Adrenal gland (tissue), 12 donors: ENCODE data around the gene POLR2C. TPM values are rescaled to one million over a fixed set of nuclear protein-coding genes. Genes with fewer than 3 reads are reported as not detected.
"Not testable (repeated sequence)": the region's sequence is repeated elsewhere in the genome, so short reads cannot be mapped to it uniquely, and the experiment has no call there.

ENCODE experiments used
- DNase-seq, 7 donors: peaks; one replicate each; pipeline ENCODE4 v3.0.0-alpha.2; 2019 to 2020
- H3K27ac ChIP-seq, 5 donors: fragments of 200-600 bp; sonication (generic) in 4 of 5; 1 replicate in 3 of 5; 2 replicates in 2 of 5; pipeline versions ENCODE4 v1.5.1 to v1.8.0; 2016 to 2020; ENCODE audit warnings: mild to moderate bottlenecking in 1 of 5
- H3K27me3 ChIP-seq: fragments of 200-600 bp; 2 replicates; pipeline ENCODE4 v1.8.0; 2021
- H3K36me3 ChIP-seq, 2 donors: fragments of 200-600 bp; replicated peaks in 1 of 2; 1 replicate in 1 of 2; 2 replicates in 1 of 2; pipeline versions ENCODE4 v1.5.1 to v1.8.0; 2018 to 2022
- H3K4me1 ChIP-seq, 2 donors: fragments of 200-600 bp; replicated peaks in 1 of 2; 1 replicate in 1 of 2; 2 replicates in 1 of 2; pipeline versions ENCODE4 v1.5.1 to v1.8.0; 2018 to 2021
- H3K4me3 ChIP-seq, 4 donors: fragments of 200-600 bp; sonication (generic) in 3 of 4; one replicate each; pipeline ENCODE4 v1.5.1; 2016 to 2018
- H3K9me3 ChIP-seq, 3 donors: fragments of 200-600 bp; sonication (generic) in 1 of 3; replicated peaks in 1 of 3; 1 replicate in 2 of 3; 2 replicates in 1 of 3; pipeline versions ENCODE4 v1.5.1 to v1.8.0; 2016 to 2021
- CTCF ChIP-seq, 6 experiments: fragments of 450-650 bp in 4 of 6; fragments of 200-600 bp in 2 of 6; sonication (generic) in 1 of 6; IDR thresholded peaks; 1 replicate in 5 of 6; 2 replicates in 1 of 6; pipeline versions ENCODE4 v1.5.1 to v1.8.0; 2016 to 2021; ENCODE audit warnings: antibody characterized with exemption in 6 of 6, mild to moderate bottlenecking in 2 of 6, moderate library complexity in 1 of 6
- POLR2A ChIP-seq, 2 donors: fragments of 450-650 bp; IDR thresholded peaks; one replicate each; pipeline ENCODE4 v1.6.1; 2017; ENCODE audit warnings: antibody characterized with exemption in 2 of 2, mild to moderate bottlenecking in 2 of 2, moderate library complexity in 1 of 2
- WGBS, 4 donors: extraction: QIAGEN DNeasy Blood & Tissue Kit in 2 of 4; methylation state at CpG; one replicate each; pipeline versions ENCODE4 v1.1.5 to v1.1.7; 2013 to 2017; 5-methylcytosine and 5-hydroxymethylcytosine counted together
- intact Hi-C, 2 donors: fragments of 100-400 bp; cut with DNase I; formaldehyde crosslinking; loops; one replicate each; pipeline versions ENCODE4 v1.14.1 to v1.15.0; 2022 to 2023
- polyA plus RNA-seq, 3 donors: library from polyadenylated mRNA; stranded (reverse); fragments of 200-250 nt in 2 of 3; fragments of 350-450 nt in 1 of 3; fragmentation: Illumina TruSeq in 1 of 3; extraction: RNeasy Lipid Tissue Mini Kit (QIAGEN cat#74804) in 1 of 3; gene quantifications; one replicate each; pipeline ENCODE4 v1.2.3, GENCODE V29; 2013 to 2014
- total RNA-seq, 9 donors: library from RNA; depleted of rRNA in 4 of 9; stranded (reverse); fragments of >200 nt in 4 of 9; fragments of 120-200 nt in 1 of 9; fragmentation: NEBNext Ultra II Directional in 1 of 9; extraction: Animal tissue kit (Norgen Biotek cat#: 25700) in 1 of 9; gene quantifications; one replicate each; pipeline versions ENCODE4 v1.1.0 to v1.2.4, GENCODE V29; 2013 to 2023
- donor health status: healthy with polysubstance abuse.
- donor health status: Bipolar disorder and iron deficiency.
- donor health status: DM: yes; HTN: yes; CAD: no.
- donor health status: DM: no; HTN: no; CAD: no.
- donor health status: DM: no; HTN: no; CAD: no.
- donor health status: DM: yes; HTN: yes; CAD: no.

Gene POLR2C
- total and polyA plus RNA-seq, 12 donors: 28.3 to 147 (median 71.7) TPM

- no peaks in the 10 kb centered on the region for H3K27me3 ChIP-seq
- TF ChIP-seq CTCF (IDR thresholded peaks at IDR 0.05) (no peak), POLR2A (IDR thresholded peaks at IDR 0.05) (no peak)
- no peak overlapping the region for H3K27ac ChIP-seq
- no peak for DNase-seq
- 88 to 100% (median 94%) methylated on average over 1 of the region's 1 CpG for WGBS, 4 donors
- H3K4me1 ChIP-seq: no peaks in the 10 kb centered on the region
- no peak overlapping the region for H3K4me3 ChIP-seq
- no peaks in the 10 kb centered on the region for H3K9me3 ChIP-seq
- intact Hi-C loops: no loop called here
- peaks cover 0 to 83% of the 10 kb centered on the region in 2 donors for H3K36me3 ChIP-seq
Measured at GRCh38 chr16:57435838-57436237, 26.6 kb upstream of the POLR2C start.

- H3K4me3 ChIP-seq, H3K4me1 ChIP-seq, H3K27me3 ChIP-seq, DNase-seq, H3K9me3 ChIP-seq, intact Hi-C loops, H3K27ac ChIP-seq: not testable (repeated sequence)
- H3K36me3 ChIP-seq: peaks cover 0 to 42% of the 10 kb centered on the region in 2 donors
- WGBS, 4 donors: 91 to 99% (median 94%) methylated on average over 8 of the region's 8 CpGs
Measured at GRCh38 chr16:57439947-57440346, 22.5 kb upstream of the POLR2C start.

GRCh38 chr16:57440551-57440950, 21.9 kb upstream of the POLR2C start:
- H3K4me3 ChIP-seq, H3K27ac ChIP-seq, H3K27me3 ChIP-seq, H3K4me1 ChIP-seq, intact Hi-C loops, H3K9me3 ChIP-seq, DNase-seq: not testable (repeated sequence)
- H3K36me3 ChIP-seq: peaks cover 0 to 36% of the 10 kb centered on the region in 2 donors
- WGBS, 4 donors: 73 to 99% (median 98%) methylated on average over 8 of the region's 8 CpGs

GRCh38 chr16:57444711-57445110, 17.8 kb upstream of the POLR2C start:
- intact Hi-C loops: no loop called here
- TF ChIP-seq POLR2A (IDR thresholded peaks at IDR 0.05): no peak
- TF ChIP-seq CTCF (IDR thresholded peaks at IDR 0.05): no peak
- H3K9me3 ChIP-seq: no peaks in the 10 kb centered on the region
- H3K4me1 ChIP-seq: peaks cover 9 to 28% of the 10 kb centered on the region in 2 donors
- H3K27ac ChIP-seq: peak overlapping the region in 2 of 5 donors; percentile 45 to 61
- peak in 4 of 7 donors; percentile 35 to 61 (median 50) for DNase-seq
- H3K36me3 ChIP-seq: peaks cover 0 to 6% of the 10 kb centered on the region in 2 donors
- no peaks in the 10 kb centered on the region for H3K27me3 ChIP-seq
- no peak overlapping the region for H3K4me3 ChIP-seq
- WGBS, 4 donors: 43 to 73% (median 60%) methylated on average over 3 of the region's 3 CpGs

- H3K4me1 ChIP-seq: peaks cover 9 to 30% of the 10 kb centered on the region in 2 donors
- no peak for DNase-seq
- H3K36me3 ChIP-seq: no peaks in the 10 kb centered on the region
- H3K4me3 ChIP-seq: no peak overlapping the region
- intact Hi-C loops: no loop called here
- 92 to 99% (median 97%) methylated on average over 2 of the region's 2 CpGs for WGBS, 4 donors
- H3K9me3 ChIP-seq: no peaks in the 10 kb centered on the region
- no peaks in the 10 kb centered on the region for H3K27me3 ChIP-seq
- TF ChIP-seq POLR2A (IDR thresholded peaks at IDR 0.05) (no peak), CTCF (IDR thresholded peaks at IDR 0.05) (no peak)
- no peak overlapping the region for H3K27ac ChIP-seq
Measured at GRCh38 chr16:57445510-57445909, 17.0 kb upstream of the POLR2C start.
